ENCODE results near the gene OPRL1.

Gene OPRL1

GRCh38 chr20:64144144-64144912, 64.4 kb downstream of the OPRL1 start:
- DNase-seq (ENCODE audit: low spot score) = no peak

DNA sequence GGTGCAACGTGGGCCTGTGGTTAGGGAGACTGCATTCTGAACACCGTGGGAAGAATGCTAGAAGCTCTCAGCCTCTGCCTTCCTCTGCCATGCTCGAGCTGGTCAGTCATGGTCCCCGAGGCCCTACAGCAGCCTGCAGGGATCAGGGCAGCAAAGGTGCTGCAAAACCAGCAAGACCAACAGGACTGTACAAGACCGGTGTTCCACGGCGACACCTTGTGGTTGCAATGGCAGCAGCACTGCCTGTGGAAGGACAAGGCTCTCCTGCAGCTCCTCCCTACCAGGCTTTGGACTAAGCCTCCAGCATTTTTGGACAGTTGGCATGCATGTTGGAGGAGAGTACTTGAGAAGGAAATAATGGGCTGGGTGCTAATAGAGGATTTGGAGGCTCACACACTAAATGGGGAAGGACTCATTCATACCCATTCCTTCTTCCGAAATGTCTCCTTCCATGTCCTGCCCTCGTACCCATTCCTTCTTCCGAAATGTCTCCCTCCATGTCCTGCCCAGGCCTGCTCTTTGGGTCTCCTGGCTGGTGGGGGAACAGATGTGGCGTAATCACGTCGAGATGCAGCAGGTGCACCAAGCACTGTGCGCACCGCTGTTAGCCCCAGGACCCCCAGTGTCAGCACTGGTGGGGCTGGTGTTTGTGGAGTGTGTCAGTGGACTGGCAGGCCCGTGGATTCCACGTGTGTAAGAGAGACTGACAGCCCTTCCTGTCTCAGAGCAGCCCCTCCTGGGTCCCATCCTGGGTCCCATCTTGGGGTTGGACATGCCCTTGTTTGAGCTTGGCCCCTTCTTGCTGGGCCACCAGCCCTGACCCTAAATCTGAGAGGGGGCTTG, 65.8 kb downstream of the OPRL1 start:
- no peak for DNase-seq (ENCODE audit: low spot score)

GRCh38 chr20:64146301-64146935, 66.5 kb downstream of the OPRL1 start:
- DNase-seq (ENCODE audit: low spot score) = no peak

DNA sequence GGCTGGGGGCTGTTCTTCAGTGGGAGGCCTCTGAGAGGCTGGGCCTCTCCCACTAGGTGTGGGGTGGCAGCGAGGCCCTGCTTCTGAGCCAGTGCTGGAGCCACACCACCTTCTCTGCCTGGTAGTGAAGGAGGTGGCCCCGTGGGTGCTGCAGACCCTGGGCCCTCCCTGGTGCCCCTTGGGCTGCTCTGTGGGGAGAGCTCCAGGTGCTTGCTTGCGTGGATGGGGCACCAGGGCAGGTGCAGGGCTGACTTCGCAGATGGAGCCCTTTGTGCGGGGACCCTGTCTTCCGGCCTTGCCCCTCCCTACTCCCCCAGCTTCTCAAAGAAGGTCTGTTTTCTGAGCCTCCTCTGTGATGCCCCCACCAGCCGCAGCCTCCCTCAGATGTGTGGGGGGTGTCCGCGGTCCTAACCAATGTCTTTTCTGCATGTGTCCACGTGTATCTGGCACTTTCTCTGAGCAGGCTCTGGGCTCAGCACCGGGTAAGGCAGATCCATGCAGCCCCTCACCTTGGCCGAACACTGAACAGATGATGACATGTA, 67.1 kb downstream of the OPRL1 start:
- DNase-seq (ENCODE audit: low spot score) = no peak

GRCh38 chr20:64148581-64148980, 68.7 kb downstream of the OPRL1 start:
- DNase-seq (ENCODE audit: low spot score) = no peak

GRCh38 chr20:64149141-64149540, 69.3 kb downstream of the OPRL1 start:
- no peak for DNase-seq (ENCODE audit: low spot score)

GRCh38 chr20:64149809-64150560, 70.1 kb downstream of the OPRL1 start:
- DNase-seq (ENCODE audit: low spot score) = no peak
